HCT116 (cell line): ENCODE data around the gene CHRDL1.

Source experiments
- CTCF ChIP-seq, 3 experiments: fragments of 200-600 bp in 1 of 3; sonication (generic) in 1 of 3; IDR thresholded peaks in 2 of 3; conservative IDR thresholded peaks in 1 of 3; 2 replicates each; pipeline ENCODE4 v1.5.1; 2012 to 2017; ENCODE audit warnings: low read depth in 2 of 3, low read length in 2 of 3, antibody characterized with exemption in 1 of 3, borderline replicate concordance in 1 of 3, control low read depth in 1 of 3, mild to moderate bottlenecking in 1 of 3, mixed read lengths in 1 of 3, mixed run types in 1 of 3, moderate library complexity in 1 of 3; ENCODE audit not compliant: insufficient read depth in 1 of 3
- EGR1 ChIP-seq: IDR thresholded peaks from 2 replicates; pipeline ENCODE4 v1.6.1; 2012; ENCODE audit warnings: low read depth
- POLR2A ChIP-seq: IDR thresholded peaks from 2 replicates; pipeline ENCODE4 v1.7.0; 2011; ENCODE audit warnings: borderline replicate concordance; ENCODE audit not compliant: insufficient read depth, insufficient read length; ENCODE audit errors: extremely low read depth
- POLR2AphosphoS5 ChIP-seq: IDR thresholded peaks from 2 replicates; pipeline ENCODE4 v1.6.1; 2011; ENCODE audit warnings: mild to moderate bottlenecking, low read depth, low read length, moderate library complexity
- SIN3A ChIP-seq: IDR thresholded peaks from 2 replicates; pipeline ENCODE4 v1.6.1; 2012; ENCODE audit warnings: low read depth
- SP1 ChIP-seq: IDR thresholded peaks from 2 replicates; pipeline ENCODE4 v1.6.1; 2012; ENCODE audit warnings: low read depth
- SRF ChIP-seq: IDR thresholded peaks from 2 replicates; pipeline ENCODE4 v1.6.1; 2012; ENCODE audit warnings: low read depth
- ZBTB33 ChIP-seq: IDR thresholded peaks from 2 replicates; pipeline ENCODE4 v1.6.1; 2011; ENCODE audit warnings: mild to moderate bottlenecking, low read length, moderate library complexity; ENCODE audit not compliant: insufficient replicate concordance; ENCODE audit errors: extremely low read depth

- TF ChIP-seq CTCF (IDR thresholded peaks at IDR 0.05 in 2 of 3, conservative IDR thresholded peaks at IDR 0.05 in 1 of 3; ENCODE audit: borderline replicate concordance in 1 of 3, insufficient read depth in 1 of 3, low read depth in 2 of 3, low read length in 2 of 3) (no peak), ZBTB33 (no peak), SIN3A (no peak), SP1 (no peak), EGR1 (no peak), POLR2AphosphoS5 (no peak), POLR2A (no peak), SRF (no peak)
Observed at GRCh38 chrX:110804446-110804845, 8.8 kb upstream of the CHRDL1 start.
